DOHH2 (cell line): ENCODE results near the gene ANKRD60.

ENCODE experiments used
- H3F3A ChIP-seq: fragments of 200-600 bp; sonication (generic), shearing (Covaris generic); 2 replicates; pipeline ENCODE4 v1.6.0; 2016; ENCODE audit warnings: antibody characterized with exemption, mild to moderate bottlenecking; ENCODE audit not compliant: control insufficient read depth, insufficient read depth
- H3K27ac ChIP-seq: fragments of 200-600 bp; sonication (generic); 2 replicates; pipeline ENCODE4 v1.5.1; 2014; ENCODE audit warnings: low read depth, mild to moderate bottlenecking, low read length, moderate library complexity
- H3K27me3 ChIP-seq: fragments of 200-600 bp; sonication (generic); 2 replicates; pipeline ENCODE4 v1.6.1; 2014; ENCODE audit warnings: mild to moderate bottlenecking, low read length, mixed read lengths; ENCODE audit not compliant: control insufficient read depth
- H3K36me3 ChIP-seq: fragments of 200-600 bp; sonication (generic); 2 replicates; pipeline ENCODE4 v1.6.1; 2014; ENCODE audit warnings: mild to moderate bottlenecking, low read length, moderate library complexity, mixed read lengths; ENCODE audit not compliant: control insufficient read depth
- H3K4me1 ChIP-seq: fragments of 200-600 bp; sonication (generic); 2 replicates; pipeline ENCODE4 v1.6.1; 2014; ENCODE audit warnings: mild to moderate bottlenecking, low read length, mixed read lengths; ENCODE audit not compliant: control insufficient read depth
- H3K4me2 ChIP-seq: fragments of 200-600 bp; sonication (generic); 2 replicates; pipeline ENCODE4 v1.6.0; 2014; ENCODE audit warnings: mild to moderate bottlenecking, low read length, moderate library complexity
- H3K4me3 ChIP-seq: fragments of 200-600 bp; sonication (generic); 2 replicates; pipeline ENCODE4 v1.5.1; 2014; ENCODE audit warnings: mild to moderate bottlenecking, low read length, mixed read lengths
- H3K79me2 ChIP-seq: fragments of 200-600 bp; sonication (generic); 2 replicates; pipeline ENCODE4 v1.6.1; 2014; ENCODE audit warnings: mild to moderate bottlenecking, low read length, mixed read lengths; ENCODE audit not compliant: control insufficient read depth
- H3K9me2 ChIP-seq: fragments of 200-600 bp; sonication (generic); replicated peaks from 2 replicates; pipeline ENCODE4 v1.6.1; 2014; ENCODE audit warnings: mild to moderate bottlenecking, low read length, mixed read lengths; ENCODE audit not compliant: control insufficient read depth
- H3K9me3 ChIP-seq: fragments of 200-600 bp; sonication (generic); 2 replicates; pipeline ENCODE4 v1.6.1; 2014; ENCODE audit warnings: antibody characterized with exemption, low read length, mixed read lengths; ENCODE audit not compliant: control insufficient read depth, insufficient read depth
- H4K20me1 ChIP-seq: fragments of 200-600 bp; sonication (generic); 2 replicates; pipeline ENCODE4 v1.6.0; 2014; ENCODE audit warnings: low read depth, mild to moderate bottlenecking, antibody characterized with exemption, low read length, moderate library complexity; ENCODE audit not compliant: control insufficient read depth, insufficient read depth
- CTCF ChIP-seq: fragments of 200-600 bp; sonication (generic); IDR thresholded peaks from one replicate; pipeline ENCODE4 v1.5.1; 2014; ENCODE audit warnings: antibody characterized with exemption, mild to moderate bottlenecking, low read depth, low read length; ENCODE audit not compliant: poor library complexity, severe bottlenecking
- EZH2phosphoT487 ChIP-seq: fragments of 200-600 bp; sonication (generic); IDR thresholded peaks from 2 replicates; pipeline ENCODE4 v1.6.1; 2017; ENCODE audit warnings: borderline replicate concordance, mild to moderate bottlenecking, antibody characterized with exemption, low read length, moderate library complexity, mixed read lengths

The ANKRD60 gene

DNA sequence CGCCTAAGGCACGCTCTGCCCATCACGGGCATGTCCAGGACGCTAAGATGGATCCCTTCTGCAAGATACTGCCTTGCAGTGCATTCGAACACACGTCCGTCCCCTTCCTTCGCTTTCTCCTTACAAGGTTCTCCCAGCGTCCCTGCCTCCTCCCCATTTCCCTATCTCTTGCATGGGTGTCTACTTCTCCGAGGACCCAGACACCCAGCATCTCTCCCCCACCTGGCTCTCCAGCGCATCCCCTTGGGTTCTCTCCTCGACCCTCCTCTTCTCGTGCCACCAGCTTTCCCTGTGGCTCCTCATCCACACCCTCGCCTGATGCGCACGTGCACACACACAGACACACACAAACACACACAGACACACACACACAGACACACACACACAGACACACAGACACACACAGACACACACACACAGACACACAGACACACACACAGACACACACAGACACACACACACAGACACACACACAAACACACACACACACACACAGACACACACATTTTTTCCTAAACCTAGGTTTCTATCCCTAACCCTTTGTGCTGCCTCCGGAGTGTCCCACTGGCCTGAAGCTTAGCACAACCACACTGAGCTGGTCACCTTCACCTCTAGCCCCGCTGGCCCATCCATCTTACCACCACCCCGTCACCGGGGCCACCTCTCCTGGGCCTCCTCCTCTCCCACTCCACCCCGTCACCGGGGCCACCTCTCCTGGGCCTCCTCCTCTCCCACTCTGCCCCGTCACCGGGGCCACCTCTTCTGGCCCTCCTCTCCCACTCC, 31.9 kb downstream of the ANKRD60 start:
- Histone ChIP-seq H3K4me2 (no peak overlapping the region), H3K27me3 (no peaks in the 10 kb centered on the region), H3K4me3 (no peak overlapping the region), H3K27ac (no peak overlapping the region), H3K79me2 (no peaks in the 10 kb centered on the region), H3K9me2 (no peaks in the 10 kb centered on the region), H3K4me1 (no peaks in the 10 kb centered on the region), H3F3A (no peaks in the 10 kb centered on the region), H3K9me3 (no peaks in the 10 kb centered on the region), H4K20me1 (no peaks in the 10 kb centered on the region), H3K36me3 (no peaks in the 10 kb centered on the region)
- TF ChIP-seq CTCF (no peak), EZH2phosphoT487 (no peak)

DNA sequence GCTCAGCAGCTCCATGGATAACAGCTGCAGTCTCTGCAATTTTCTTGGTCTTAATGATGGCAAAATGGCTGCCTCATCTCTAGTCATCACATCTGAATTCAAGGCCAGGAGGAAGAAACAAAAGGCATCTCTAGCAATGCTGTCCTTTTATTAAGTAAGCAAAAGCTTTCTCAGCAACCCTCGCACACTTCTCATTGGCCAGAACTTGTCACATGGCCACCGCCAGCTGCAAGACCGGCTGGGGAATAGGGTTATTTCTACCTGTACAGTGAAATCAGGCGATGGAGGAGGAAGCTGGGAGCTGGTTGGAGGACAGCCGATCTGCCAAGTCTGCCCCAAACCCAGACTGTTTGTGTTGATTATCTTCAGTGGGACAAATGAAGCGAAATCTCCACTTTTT, 33.4 kb downstream of the ANKRD60 start:
- no peak overlapping the region for H3K4me3 ChIP-seq
- H3K9me3 ChIP-seq: no peaks in the 10 kb centered on the region
- H3F3A ChIP-seq: no peaks in the 10 kb centered on the region
- no peaks in the 10 kb centered on the region for H3K9me2 ChIP-seq
- no peaks in the 10 kb centered on the region for H4K20me1 ChIP-seq
- no peaks in the 10 kb centered on the region for H3K4me1 ChIP-seq
- no peaks in the 10 kb centered on the region for H3K79me2 ChIP-seq
- H3K4me2 ChIP-seq: no peak overlapping the region
- TF ChIP-seq EZH2phosphoT487 (no peak), CTCF (no peak)
- no peaks in the 10 kb centered on the region for H3K36me3 ChIP-seq
- H3K27me3 ChIP-seq: no peaks in the 10 kb centered on the region
- no peak overlapping the region for H3K27ac ChIP-seq

- H3F3A ChIP-seq: no peaks in the 10 kb centered on the region
- no peak overlapping the region for H3K4me3 ChIP-seq
- H3K79me2 ChIP-seq: no peaks in the 10 kb centered on the region
- H3K9me2 ChIP-seq: no peaks in the 10 kb centered on the region
- no peak overlapping the region for H3K27ac ChIP-seq
- H3K4me1 ChIP-seq: no peaks in the 10 kb centered on the region
- no peak for TF ChIP-seq CTCF
- no peaks in the 10 kb centered on the region for H3K36me3 ChIP-seq
- no peaks in the 10 kb centered on the region for H3K9me3 ChIP-seq
- no peaks in the 10 kb centered on the region for H3K27me3 ChIP-seq
- no peak overlapping the region for H3K4me2 ChIP-seq
- no peaks in the 10 kb centered on the region for H4K20me1 ChIP-seq
These were observed 34.2 kb downstream of the ANKRD60 start for GRCh38 chr20:58194175-58194791.
